Measurements from ENCODE around the gene SCNN1A. TPM values are rescaled to one million over a fixed set of nuclear protein-coding genes. Genes with fewer than 3 reads are reported as not detected.
A peak's percentile ranks its signal among the peaks of the same experiment; 100 is the strongest.

The SCNN1A gene
- total and polyA plus RNA-seq, 2 of the 13 experiments (the other 11 are each of a cell fraction or from before 2014, with no cell fraction given), result 1.5 to 14.6 TPM

GRCh38 chr12:6336889-6337853, 38.2 kb downstream of the SCNN1A start (continued):
- peak in 1 of 2 experiments; percentile 56; a peak in 1 of 4 replicates for TF ChIP-seq HMGXB4 (CRISPR knock-in tag; IDR thresholded peaks at IDR 0.05; ENCODE audit: borderline replicate concordance in 1 of 2, low read depth in 1 of 2)
- 0 out of 2 replicates have a peak, but pooled peaks have one; percentile 5 for TF ChIP-seq FOXA3 (CRISPR knock-in tag; IDR thresholded peaks at IDR 0.05)
- TF ChIP-seq AKAP8 (CRISPR knock-in tag; IDR thresholded peaks at IDR 0.05), result 0 out of 2 replicates have a peak, but pooled peaks have one; percentile 21
- TF ChIP-seq SP5 (CRISPR knock-in tag; IDR thresholded peaks at IDR 0.05; ENCODE audit: borderline replicate concordance, low read depth), result no peak
- TF ChIP-seq ZNF569 (CRISPR knock-in tag; IDR thresholded peaks at IDR 0.05; ENCODE audit: borderline replicate concordance), result no peak
- TF ChIP-seq ZBTB10 (CRISPR knock-in tag; IDR thresholded peaks at IDR 0.05; ENCODE audit: borderline replicate concordance), result 0 out of 2 replicates have a peak, but pooled peaks have one; percentile 25
- peak; percentile 72; the same call in 1 of the 2 replicates for TF ChIP-seq CREBL2 (CRISPR knock-in tag; IDR thresholded peaks at IDR 0.05; ENCODE audit: borderline replicate concordance)
- TF ChIP-seq GLI4 (CRISPR knock-in tag; IDR thresholded peaks at IDR 0.05; ENCODE audit: borderline replicate concordance), result peak; percentile 90; the same call in 1 of the 2 replicates
- TF ChIP-seq ZNF674 (CRISPR knock-in tag; IDR thresholded peaks at IDR 0.05; ENCODE audit: low read depth), result 0 out of 2 replicates have a peak, but pooled peaks have one; percentile 82
- no peak for TF ChIP-seq ZFP37 (CRISPR knock-in tag; IDR thresholded peaks at IDR 0.05; ENCODE audit: borderline replicate concordance)
- no peak for TF ChIP-seq GFI1 (CRISPR knock-in tag; IDR thresholded peaks at IDR 0.05; ENCODE audit: borderline replicate concordance)
- TF ChIP-seq ZMAT3 (CRISPR knock-in tag; conservative IDR thresholded peaks at IDR 0.05), result 0 out of 2 replicates have a peak, but pooled peaks have one; percentile 51
- TF ChIP-seq CEBPB (IDR thresholded peaks at IDR 0.05; ENCODE audit: borderline replicate concordance, low read depth, low read length), result peak; percentile 54; the same call in 1 of the 2 replicates
- 0 out of 2 replicates have a peak, but pooled peaks have one; percentile 10 for TF ChIP-seq ZNF710 (CRISPR knock-in tag; IDR thresholded peaks at IDR 0.05; ENCODE audit: borderline replicate concordance)
- TF ChIP-seq ZNF414 (CRISPR knock-in tag; IDR thresholded peaks at IDR 0.05), result no peak
- no peak for TF ChIP-seq JUNB (CRISPR knock-in tag; IDR thresholded peaks at IDR 0.05; ENCODE audit: borderline replicate concordance)
- peak; percentile 65; the same call in 1 of the 2 replicates for TF ChIP-seq ZNF33B (CRISPR knock-in tag; IDR thresholded peaks at IDR 0.05)

Measured in HepG2 (cell line).